ENCODE data around the gene PACC1. TPM values are rescaled to one million over a fixed set of nuclear protein-coding genes. Genes with fewer than 3 reads are reported as not detected.
"Not testable (repeated sequence)": the region's sequence is repeated elsewhere in the genome, so short reads cannot be mapped to it uniquely, and the experiment has no call there.

Gene PACC1
- total RNA-seq, 2 experiments from 2014 or later: 11.1 to 11.7 TPM

- Mint-ChIP-seq H3K27ac (no peak overlapping the region), H3K4me1 (ENCODE audit: low read depth) (peaks cover 4% of the 10 kb centered on the region), H3K4me3 (no peak overlapping the region), H3K27me3 (no peaks in the 10 kb centered on the region), H3K36me3 (ENCODE audit: low read depth) (peaks cover 15% of the 10 kb centered on the region), H3K9me3 (no peaks in the 10 kb centered on the region)
- ATAC-seq (no peak), DNase-seq (no peak)
- TF ChIP-seq, protein P1, sequence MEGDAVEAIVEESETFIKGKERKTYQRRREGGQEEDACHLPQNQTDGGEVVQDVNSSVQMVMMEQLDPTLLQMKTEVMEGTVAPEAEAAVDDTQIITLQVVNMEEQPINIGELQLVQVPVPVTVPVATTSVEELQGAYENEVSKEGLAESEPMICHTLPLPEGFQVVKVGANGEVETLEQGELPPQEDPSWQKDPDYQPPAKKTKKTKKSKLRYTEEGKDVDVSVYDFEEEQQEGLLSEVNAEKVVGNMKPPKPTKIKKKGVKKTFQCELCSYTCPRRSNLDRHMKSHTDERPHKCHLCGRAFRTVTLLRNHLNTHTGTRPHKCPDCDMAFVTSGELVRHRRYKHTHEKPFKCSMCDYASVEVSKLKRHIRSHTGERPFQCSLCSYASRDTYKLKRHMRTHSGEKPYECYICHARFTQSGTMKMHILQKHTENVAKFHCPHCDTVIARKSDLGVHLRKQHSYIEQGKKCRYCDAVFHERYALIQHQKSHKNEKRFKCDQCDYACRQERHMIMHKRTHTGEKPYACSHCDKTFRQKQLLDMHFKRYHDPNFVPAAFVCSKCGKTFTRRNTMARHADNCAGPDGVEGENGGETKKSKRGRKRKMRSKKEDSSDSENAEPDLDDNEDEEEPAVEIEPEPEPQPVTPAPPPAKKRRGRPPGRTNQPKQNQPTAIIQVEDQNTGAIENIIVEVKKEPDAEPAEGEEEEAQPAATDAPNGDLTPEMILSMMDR (IDR thresholded peaks at IDR 0.05): no peak
- ChIA-PET CTCF (interaction anchor here (0.8 to 1.3 kb wide), 2 partner anchors 23 to 270 kb away, joined by 3 to 4 read pairs; no protein-coding TSS in a partner anchor), POLR2A (no interaction called here)
- intact Hi-C loops (cut with micrococcal nuclease): no loop called here
Measured at GRCh38 chr1:212341090-212341489, 73.6 kb downstream of the PACC1 start.

GRCh38 chr1:212329105-212329504 lies 85.6 kb downstream of the PACC1 start:
- DNase-seq: no peak
- peaks cover 14% of the 10 kb centered on the region for H3K4me1 Mint-ChIP-seq (ENCODE audit: low read depth)
- ChIA-PET POLR2A (no interaction called here), CTCF (interaction anchor here (1.1 kb wide), 2 partner anchors 13 to 127 kb away, joined by 3 read pairs; no protein-coding TSS in a partner anchor)
- TF ChIP-seq, protein P1 (IDR thresholded peaks at IDR 0.05): no peak
- H3K36me3 Mint-ChIP-seq (ENCODE audit: low read depth): peaks cover 14% of the 10 kb centered on the region
- H3K27ac Mint-ChIP-seq: no peak overlapping the region
- intact Hi-C loops (cut with micrococcal nuclease): no loop called here
- H3K27me3 Mint-ChIP-seq: no peaks in the 10 kb centered on the region
- no peak overlapping the region for H3K4me3 Mint-ChIP-seq
- no peak for ATAC-seq
- peaks cover 2% of the 10 kb centered on the region for H3K9me3 Mint-ChIP-seq

DNA sequence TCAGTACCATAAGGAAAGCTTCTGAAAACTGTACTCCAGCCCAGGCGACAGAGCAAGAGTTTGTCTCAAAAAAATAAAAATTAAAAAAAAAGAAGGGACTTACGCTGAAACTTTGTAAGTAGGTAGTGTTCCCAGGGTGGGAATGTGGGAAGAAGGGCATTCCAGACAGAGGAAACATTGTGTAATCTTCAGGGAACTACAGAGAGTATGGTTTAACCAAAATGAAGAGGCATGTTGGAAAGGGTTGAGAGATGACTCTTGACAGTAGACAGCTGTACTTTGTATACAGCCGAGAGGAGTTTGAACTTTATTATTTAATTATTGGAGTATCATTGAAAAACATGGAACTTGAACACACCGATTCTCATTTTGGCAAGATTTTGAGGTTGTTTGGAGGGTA lies 86.4 kb downstream of the PACC1 start:
- Mint-ChIP-seq H3K27ac (no peak overlapping the region), H3K36me3 (ENCODE audit: low read depth) (peaks cover 7% of the 10 kb centered on the region), H3K4me1 (ENCODE audit: low read depth) (peaks cover 20% of the 10 kb centered on the region), H3K9me3 (no peaks in the 10 kb centered on the region), H3K4me3 (no peak overlapping the region), H3K27me3 (no peaks in the 10 kb centered on the region)
- CTCF ChIA-PET: interaction anchor here (1.1 kb wide), 1 partner anchor 128 kb away, joined by 3 read pairs; no protein-coding TSS in a partner anchor
- ATAC-seq (no peak), DNase-seq (no peak)
- intact Hi-C loops (cut with micrococcal nuclease): no loop called here
- POLR2A ChIA-PET: interaction anchor here (1.7 kb wide), 1 partner anchor 14 kb away, joined by 4 read pairs; no protein-coding TSS in a partner anchor
- TF ChIP-seq, protein P1 (IDR thresholded peaks at IDR 0.05): no peak

- Mint-ChIP-seq H3K4me3 (no peak overlapping the region), H3K9me3 (no peaks in the 10 kb centered on the region), H3K27me3 (no peaks in the 10 kb centered on the region), H3K36me3 (ENCODE audit: low read depth) (peaks cover 7% of the 10 kb centered on the region), H3K27ac (no peak overlapping the region), H3K4me1 (ENCODE audit: low read depth) (peaks cover 24% of the 10 kb centered on the region)
- DNase-seq (no peak), ATAC-seq (no peak)
- TF ChIP-seq, protein P1 (IDR thresholded peaks at IDR 0.05): no peak
- intact Hi-C loops (cut with micrococcal nuclease): no loop called here
- ChIA-PET POLR2A (interaction anchor here (1.7 kb wide), 1 partner anchor 12 kb away, joined by 4 read pairs; no protein-coding TSS in a partner anchor), CTCF (interaction anchor here (0.9 kb wide), 1 partner anchor 130 kb away, joined by 3 read pairs; no protein-coding TSS in a partner anchor)
Measured at GRCh38 chr1:212326541-212326940, 88.1 kb downstream of the PACC1 start.

- Mint-ChIP-seq H3K4me1 (ENCODE audit: low read depth) (peaks cover 27% of the 10 kb centered on the region), H3K4me3 (no peak overlapping the region)
Measured at GRCh38 chr1:212323066-212323465, 91.6 kb downstream of the PACC1 start.

DNA sequence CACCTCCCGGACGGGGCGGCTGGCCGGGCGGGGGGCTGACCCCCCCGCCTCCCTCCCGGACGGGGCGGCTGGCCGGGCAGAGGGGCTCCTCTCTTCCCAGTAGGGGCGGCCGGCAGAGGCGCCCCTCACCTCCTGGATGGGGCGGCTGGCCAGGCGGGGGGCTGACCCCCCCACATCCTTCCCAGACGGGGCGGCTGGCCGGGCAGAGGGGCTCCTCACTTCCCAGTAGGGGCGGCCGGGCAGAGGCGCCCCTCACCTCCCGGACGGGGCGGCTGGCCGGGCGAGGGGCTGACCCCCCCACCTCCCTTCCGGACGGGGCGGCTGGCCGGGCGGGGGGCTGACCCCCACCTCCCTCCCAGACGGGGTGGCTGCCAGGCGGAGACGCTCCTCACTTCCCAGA lies 93.7 kb downstream of the PACC1 start:
- intact Hi-C loops (cut with micrococcal nuclease): not testable (repeated sequence)

More at GRCh38 chr1:212323066-212323465, 91.6 kb downstream of the PACC1 start:
- intact Hi-C loops (cut with micrococcal nuclease): no loop called here
- no peak for ATAC-seq
- peaks cover 5% of the 10 kb centered on the region for H3K36me3 Mint-ChIP-seq (ENCODE audit: low read depth)
- ChIA-PET CTCF (no interaction called here), POLR2A (no interaction called here)
- no peak for DNase-seq
- TF ChIP-seq, protein P1 (IDR thresholded peaks at IDR 0.05): no peak
- H3K27me3 Mint-ChIP-seq: no peaks in the 10 kb centered on the region
- no peaks in the 10 kb centered on the region for H3K9me3 Mint-ChIP-seq
- peak overlapping the region; percentile 25 for H3K27ac Mint-ChIP-seq

More for the DNA sequence above, 93.7 kb downstream of the PACC1 start:
- H3K4me3 Mint-ChIP-seq; H3K27ac Mint-ChIP-seq; H3K27me3 Mint-ChIP-seq; H3K36me3 Mint-ChIP-seq (ENCODE audit: low read depth); POLR2A ChIA-PET; CTCF ChIA-PET; DNase-seq; H3K9me3 Mint-ChIP-seq; ATAC-seq: not testable (repeated sequence)
- H3K4me1 Mint-ChIP-seq (ENCODE audit: low read depth): peaks cover 34% of the 10 kb centered on the region
